ENCODE results near the gene RGS5. TPM values are rescaled to one million over a fixed set of nuclear protein-coding genes. Genes with fewer than 3 reads are reported as not detected.
"Not testable (repeated sequence)": the region's sequence is repeated elsewhere in the genome, so short reads cannot be mapped to it uniquely, and the experiment has no call there.

Gene RGS5
- 1 to 10 TPM; 1.9 to 4.5 (median 3.4) TPM for total RNA-seq
- 3.2 TPM for total RNA-seq (2013)
- total RNA-seq, result 0 to 2.7 (median 0.67) reads per million in 29 experiments

GRCh38 chr1:163202833-163203451, at the start of gene RGS5:
RGS5 (minus strand) TSS chr1:163202916; CDS start chr1:163202835, 81 bp downstream.
- Mint-ChIP-seq H3K4me1 (no peaks in the 10 kb centered on the region), H3K9me3 (no peaks in the 10 kb centered on the region), H3K27me3 (no peaks in the 10 kb centered on the region), H3K4me3 (no peak within 1 kb of the TSS), H3K36me3 (no peaks in the 10 kb centered on the region), H3K27ac (no peak within 1 kb of the TSS)
- DNase-seq, result no peak
- Histone ChIP-seq H3K27me3 (replicated peaks in 1 of 2; ENCODE audit: control insufficient read depth in 2 of 2, extremely low read depth in 1 of 2, insufficient read depth in 2 of 2, low read length in 1 of 2) (no peaks in the 10 kb centered on the region), H3K27ac (ENCODE audit: low read length) (no peak within 1 kb of the TSS), H3K4me1 (ENCODE audit: control insufficient read depth in 1 of 2, extremely low read depth in 1 of 2, insufficient read depth in 2 of 2, low read length in 2 of 2) (no peaks in the 10 kb centered on the region), H3K36me3 (ENCODE audit: control insufficient read depth in 2 of 2, extremely low read depth in 1 of 2, insufficient read depth in 1 of 2, low read length in 1 of 2) (no peaks in the 10 kb centered on the region), H3K4me3 (ENCODE audit: control insufficient read depth in 1 of 2, extremely low read depth in 1 of 2, low read length in 1 of 2) (no peak within 1 kb of the TSS), H3K9me3 (no peaks in the 10 kb centered on the region)
- CTCF ChIA-PET, result no interaction called here
- POLR2A ChIA-PET, result no interaction called here
- ATAC-seq (replicated peaks in 1 of 4), result no peak
- WGBS (ENCODE audit: insufficient coverage), result 60% methylated on average over 2 of the region's 4 CpGs

GRCh38 chr1:163250382-163250974, 47.8 kb upstream of the RGS5 start:
- no peak overlapping the region for H3K4me3 ChIP-seq (ENCODE audit: control insufficient read depth in 1 of 2, extremely low read depth in 1 of 2, low read length in 1 of 2)
- H3K27ac Mint-ChIP-seq, result no peak overlapping the region
- H3K36me3 ChIP-seq (ENCODE audit: control insufficient read depth in 2 of 2, extremely low read depth in 1 of 2, insufficient read depth in 1 of 2, low read length in 1 of 2), result no peaks in the 10 kb centered on the region
- no peak overlapping the region for H3K4me3 Mint-ChIP-seq
- H3K27me3 Mint-ChIP-seq, result no peaks in the 10 kb centered on the region
- no CpG with 5 or more reads among the region's 2 CpGs for WGBS (ENCODE audit: insufficient coverage)
- peaks cover 0 to 6% (median 4%) of the 10 kb centered on the region in 3 donors for H3K9me3 Mint-ChIP-seq
- no peaks in the 10 kb centered on the region for H3K27me3 ChIP-seq (replicated peaks in 1 of 2; ENCODE audit: control insufficient read depth in 2 of 2, extremely low read depth in 1 of 2, insufficient read depth in 2 of 2, low read length in 1 of 2)
- H3K4me1 ChIP-seq (ENCODE audit: control insufficient read depth in 1 of 2, extremely low read depth in 1 of 2, insufficient read depth in 2 of 2, low read length in 2 of 2), result no peaks in the 10 kb centered on the region
- ATAC-seq (replicated peaks in 1 of 4) (no peak), DNase-seq (no peak)
- POLR2A ChIA-PET, result interaction anchor here in 1 of 2 donors (0.6 kb wide), 1 partner anchor 1074 kb away, joined by 4 read pairs; no protein-coding TSS in a partner anchor
- H3K36me3 Mint-ChIP-seq, result peaks cover 14% of the 10 kb centered on the region
- H3K4me1 Mint-ChIP-seq, result no peaks in the 10 kb centered on the region
- CTCF ChIA-PET, result no interaction called here
- H3K27ac ChIP-seq (ENCODE audit: low read length), result no peak overlapping the region
- H3K9me3 ChIP-seq, result no peaks in the 10 kb centered on the region

GRCh38 chr1:163248064-163248463, 45.3 kb upstream of the RGS5 start:
- Histone ChIP-seq H3K27ac (ENCODE audit: low read length) (no peak overlapping the region), H3K27me3 (replicated peaks in 1 of 2; ENCODE audit: control insufficient read depth in 2 of 2, extremely low read depth in 1 of 2, insufficient read depth in 2 of 2, low read length in 1 of 2) (no peaks in the 10 kb centered on the region), H3K9me3 (no peaks in the 10 kb centered on the region), H3K36me3 (ENCODE audit: control insufficient read depth in 2 of 2, extremely low read depth in 1 of 2, insufficient read depth in 1 of 2, low read length in 1 of 2) (no peaks in the 10 kb centered on the region), H3K4me1 (ENCODE audit: control insufficient read depth in 1 of 2, extremely low read depth in 1 of 2, insufficient read depth in 2 of 2, low read length in 2 of 2) (no peaks in the 10 kb centered on the region), H3K4me3 (ENCODE audit: control insufficient read depth in 1 of 2, extremely low read depth in 1 of 2, low read length in 1 of 2) (no peak overlapping the region)
- Mint-ChIP-seq H3K4me3 (no peak overlapping the region), H3K4me1 (no peaks in the 10 kb centered on the region), H3K27me3 (no peaks in the 10 kb centered on the region), H3K36me3 (peaks cover 11% of the 10 kb centered on the region), H3K27ac (no peak overlapping the region), H3K9me3 (peaks cover 0 to 6% (median 4%) of the 10 kb centered on the region in 3 donors)
- POLR2A ChIA-PET, result no interaction called here
- CTCF ChIA-PET, result no interaction called here
- no peak for ATAC-seq (replicated peaks in 1 of 4)
- DNase-seq, result no peak

- CTCF ChIA-PET; H3K27ac Mint-ChIP-seq; H3K4me3 ChIP-seq (ENCODE audit: control insufficient read depth in 1 of 2, extremely low read depth in 1 of 2, low read length in 1 of 2); H3K9me3 ChIP-seq; ATAC-seq (replicated peaks in 1 of 4); H3K27me3 Mint-ChIP-seq; POLR2A ChIA-PET; H3K4me3 Mint-ChIP-seq; H3K4me1 Mint-ChIP-seq; H3K4me1 ChIP-seq (ENCODE audit: control insufficient read depth in 1 of 2, extremely low read depth in 1 of 2, insufficient read depth in 2 of 2, low read length in 2 of 2); H3K27me3 ChIP-seq (replicated peaks in 1 of 2; ENCODE audit: control insufficient read depth in 2 of 2, extremely low read depth in 1 of 2, insufficient read depth in 2 of 2, low read length in 1 of 2); H3K36me3 ChIP-seq (ENCODE audit: control insufficient read depth in 2 of 2, extremely low read depth in 1 of 2, insufficient read depth in 1 of 2, low read length in 1 of 2); H3K27ac ChIP-seq (ENCODE audit: low read length); H3K9me3 Mint-ChIP-seq; DNase-seq: not testable (repeated sequence)
- no CpG with 5 or more reads among the region's 1 CpG for WGBS (ENCODE audit: insufficient coverage)
- peaks cover 17% of the 10 kb centered on the region for H3K36me3 Mint-ChIP-seq
These were observed 41.9 kb upstream of the RGS5 start for GRCh38 chr1:163244648-163245047.

- no peak overlapping the region for H3K27ac ChIP-seq (ENCODE audit: low read length)
- H3K4me1 ChIP-seq (ENCODE audit: control insufficient read depth in 1 of 2, extremely low read depth in 1 of 2, insufficient read depth in 2 of 2, low read length in 2 of 2), result no peaks in the 10 kb centered on the region
- ChIA-PET CTCF (no interaction called here), POLR2A (no interaction called here)
- no peaks in the 10 kb centered on the region for H3K36me3 ChIP-seq (ENCODE audit: control insufficient read depth in 2 of 2, extremely low read depth in 1 of 2, insufficient read depth in 1 of 2, low read length in 1 of 2)
- no peaks in the 10 kb centered on the region for H3K27me3 Mint-ChIP-seq
- DNase-seq (no peak), ATAC-seq (replicated peaks in 1 of 4) (no peak)
- H3K4me1 Mint-ChIP-seq, result no peaks in the 10 kb centered on the region
- H3K36me3 Mint-ChIP-seq, result peaks cover 9% of the 10 kb centered on the region
- H3K9me3 Mint-ChIP-seq, result peaks cover 0 to 3% (median 0%) of the 10 kb centered on the region in 3 donors
- no peak overlapping the region for H3K4me3 Mint-ChIP-seq
- no peaks in the 10 kb centered on the region for H3K27me3 ChIP-seq (replicated peaks in 1 of 2; ENCODE audit: control insufficient read depth in 2 of 2, extremely low read depth in 1 of 2, insufficient read depth in 2 of 2, low read length in 1 of 2)
- no peak overlapping the region for H3K4me3 ChIP-seq (ENCODE audit: control insufficient read depth in 1 of 2, extremely low read depth in 1 of 2, low read length in 1 of 2)
- no peak overlapping the region for H3K27ac Mint-ChIP-seq
- WGBS (ENCODE audit: insufficient coverage), result no CpG with 5 or more reads among the region's 3 CpGs
- H3K9me3 ChIP-seq, result no peaks in the 10 kb centered on the region
These were observed 39.0 kb upstream of the RGS5 start for GRCh38 chr1:163241746-163242145.

GRCh38 chr1:163240705-163241104, 38.0 kb upstream of the RGS5 start:
- H3K36me3 Mint-ChIP-seq, result peaks cover 6% of the 10 kb centered on the region
- 92% methylated on average over 3 of the region's 3 CpGs for WGBS (ENCODE audit: insufficient coverage)
- ChIA-PET POLR2A (no interaction called here), CTCF (no interaction called here)
- no peaks in the 10 kb centered on the region for H3K4me1 Mint-ChIP-seq
- no peak overlapping the region for H3K27ac Mint-ChIP-seq
- Histone ChIP-seq H3K27me3 (replicated peaks in 1 of 2; ENCODE audit: control insufficient read depth in 2 of 2, extremely low read depth in 1 of 2, insufficient read depth in 2 of 2, low read length in 1 of 2) (no peaks in the 10 kb centered on the region), H3K4me1 (ENCODE audit: control insufficient read depth in 1 of 2, extremely low read depth in 1 of 2, insufficient read depth in 2 of 2, low read length in 2 of 2) (no peaks in the 10 kb centered on the region), H3K4me3 (ENCODE audit: control insufficient read depth in 1 of 2, extremely low read depth in 1 of 2, low read length in 1 of 2) (no peak overlapping the region), H3K27ac (ENCODE audit: low read length) (no peak overlapping the region), H3K9me3 (no peaks in the 10 kb centered on the region), H3K36me3 (ENCODE audit: control insufficient read depth in 2 of 2, extremely low read depth in 1 of 2, insufficient read depth in 1 of 2, low read length in 1 of 2) (no peaks in the 10 kb centered on the region)
- no peak for DNase-seq
- no peak for ATAC-seq (replicated peaks in 1 of 4)
- no peak overlapping the region for H3K4me3 Mint-ChIP-seq
- no peaks in the 10 kb centered on the region for H3K27me3 Mint-ChIP-seq
- H3K9me3 Mint-ChIP-seq, result peaks cover 0 to 3% (median 0%) of the 10 kb centered on the region in 3 donors
